Activated CD8-positive, alpha-beta memory T cell treated with anti-CD3 and anti-CD28 coated beads, Interleukin-2, amount 10 ng/mL, durations not matched to agents 7 days and 5 days (primary cell): ENCODE measurements around the gene HDGF. TPM values are rescaled to one million over a fixed set of nuclear protein-coding genes. Genes with fewer than 3 reads are reported as not detected.

Experiments
- ATAC-seq: fragments of 150-1000 bp; cut with Tn5 transposase; one replicate; pipeline ENCODE4 v1.10.0; 2021; ENCODE audit warnings: moderate library complexity
- CTCF ChIA-PET: fragments of 350-600 bp; sonication (Branson Sonifier 250); formaldehyde crosslinking; loops from one replicate; lab custom pipeline; 2021; ENCODE audit warnings: antibody characterized with exemption; lab: Charles Lee
- DNase-seq: peaks from one replicate; pipeline ENCODE4 v3.0.0-alpha.2; 2020
- H3K27ac Mint-ChIP-seq: one replicate; pipeline ENCODE4 v1.8.0; 2021; ENCODE audit warnings: mild to moderate bottlenecking, mixed read lengths
- H3K27me3 Mint-ChIP-seq: one replicate; pipeline ENCODE4 v1.8.0; 2021; ENCODE audit warnings: mixed read lengths
- H3K36me3 Mint-ChIP-seq: one replicate; pipeline ENCODE4 v1.8.0; 2021; ENCODE audit warnings: mild to moderate bottlenecking, mixed read lengths
- H3K4me1 Mint-ChIP-seq: one replicate; pipeline ENCODE4 v1.8.0; 2021; ENCODE audit warnings: mixed read lengths
- H3K4me3 Mint-ChIP-seq: one replicate; pipeline ENCODE4 v1.8.0; 2021; ENCODE audit warnings: mild to moderate bottlenecking, moderate library complexity, mixed read lengths
- H3K9me3 Mint-ChIP-seq: one replicate; pipeline ENCODE4 v1.8.0; 2022; ENCODE audit warnings: low read depth, mixed read lengths
- total RNA-seq, 2 experiments: library from RNA; stranded (reverse); gene quantifications; one replicate each; pipeline ENCODE4 v1.2.3, GENCODE V29; 2021

HDGF gene
- total RNA-seq, 2 experiments from 2014 or later = 258 to 340 TPM

GRCh38 chr1:156742017-156742416 is 9.5 kb downstream of the HDGF start:
- Mint-ChIP-seq H3K27me3 (no peaks in the 10 kb centered on the region), H3K4me3 (peak overlapping the region; percentile 95), H3K4me1 (peaks cover 71% of the 10 kb centered on the region), H3K9me3 (no peaks in the 10 kb centered on the region), H3K27ac (peak overlapping the region; percentile 96), H3K36me3 (peaks cover 38% of the 10 kb centered on the region)
- CTCF ChIA-PET = interaction anchor here (0.8 to 5.6 kb wide), 5 partner anchors 9 to 118 kb away, joined by 3 to 87 read pairs (median 17); partner anchors contain the start of genes HDGF, ISG20L2, METTL25B and NTRK1
- ATAC-seq = no peak
- DNase-seq = no peak

- CTCF ChIA-PET = interaction anchor here (0.8 to 5.6 kb wide), 9 partner anchors 10 to 120 kb away, joined by 3 to 87 read pairs (median 3); partner anchors contain the start of genes HDGF, ISG20L2, METTL25B and NTRK1
- Mint-ChIP-seq H3K27ac (peak overlapping the region; percentile 96), H3K27me3 (no peaks in the 10 kb centered on the region), H3K4me3 (peak overlapping the region; percentile 95), H3K9me3 (no peaks in the 10 kb centered on the region), H3K4me1 (peaks cover 67% of the 10 kb centered on the region), H3K36me3 (peaks cover 36% of the 10 kb centered on the region)
- ATAC-seq (no peak), DNase-seq (no peak)
These were observed 9.9 kb downstream of the HDGF start for GRCh38 chr1:156741481-156741983.

GRCh38 chr1:156740741-156741480 is 10.6 kb downstream of the HDGF start, which contains the start of gene MRPL24:
TSS of gene MRPL24 (minus strand) at chr1:156741088. CDS start at chr1:156738704, 2,384 bp downstream.
- no peaks in the 10 kb centered on the region for H3K27me3 Mint-ChIP-seq
- CTCF ChIA-PET = interaction anchor here (0.7 to 5.6 kb wide), 11 partner anchors 10 to 121 kb away, joined by 3 to 87 read pairs (median 3); partner anchors contain the start of genes HDGF, ISG20L2, METTL25B and NTRK1
- peak; percentile 99 for DNase-seq
- H3K4me1 Mint-ChIP-seq = peaks cover 61% of the 10 kb centered on the region
- ATAC-seq = peak; percentile 91
- no peaks in the 10 kb centered on the region for H3K9me3 Mint-ChIP-seq
- peaks cover 36% of the 10 kb centered on the region for H3K36me3 Mint-ChIP-seq
- H3K27ac Mint-ChIP-seq = peak within 1 kb of the TSS; percentile 96
- H3K4me3 Mint-ChIP-seq = peak within 1 kb of the TSS; percentile 95

- Mint-ChIP-seq H3K27ac (peak overlapping the region; percentile 96), H3K4me3 (peak overlapping the region; percentile 95), H3K4me1 (peaks cover 54% of the 10 kb centered on the region), H3K9me3 (no peaks in the 10 kb centered on the region), H3K27me3 (no peaks in the 10 kb centered on the region), H3K36me3 (peaks cover 33% of the 10 kb centered on the region)
- ATAC-seq (no peak), DNase-seq (no peak)
- CTCF ChIA-PET = interaction anchor here (0.7 to 5.6 kb wide), 8 partner anchors 11 to 120 kb away, joined by 3 to 87 read pairs (median 6); partner anchors contain the start of genes HDGF, ISG20L2, METTL25B and NTRK1
These were observed 11.2 kb downstream of the HDGF start for GRCh38 chr1:156740237-156740740.

- CTCF ChIA-PET = interaction anchor here (1.1 to 5.6 kb wide), 3 partner anchors 12 to 121 kb away, joined by 9 to 37 read pairs (median 17); partner anchors contain the start of genes HDGF and NTRK1
- ATAC-seq = no peak
- peak overlapping the region; percentile 22 for H3K4me3 Mint-ChIP-seq
- H3K27ac Mint-ChIP-seq = peak overlapping the region; percentile 26
- no peaks in the 10 kb centered on the region for H3K9me3 Mint-ChIP-seq
- no peak for DNase-seq
- no peaks in the 10 kb centered on the region for H3K27me3 Mint-ChIP-seq
- H3K4me1 Mint-ChIP-seq = peaks cover 43% of the 10 kb centered on the region
- H3K36me3 Mint-ChIP-seq = peaks cover 31% of the 10 kb centered on the region
These were observed 12.6 kb downstream of the HDGF start for GRCh38 chr1:156738916-156739315.

- Mint-ChIP-seq H3K4me1 (peaks cover 40% of the 10 kb centered on the region), H3K27me3 (no peaks in the 10 kb centered on the region), H3K27ac (peak overlapping the region; percentile 26), H3K4me3 (no peak overlapping the region), H3K36me3 (peaks cover 31% of the 10 kb centered on the region), H3K9me3 (no peaks in the 10 kb centered on the region)
- DNase-seq (no peak), ATAC-seq (no peak)
- CTCF ChIA-PET = interaction anchor here (1.1 to 5.6 kb wide), 3 partner anchors 12 to 122 kb away, joined by 9 to 37 read pairs (median 17); partner anchors contain the start of genes HDGF and NTRK1
These were observed 13.1 kb downstream of the HDGF start for GRCh38 chr1:156738407-156738806.

- H3K4me3 Mint-ChIP-seq = no peak overlapping the region
- H3K27ac Mint-ChIP-seq = no peak overlapping the region
- CTCF ChIA-PET = interaction anchor here (0.9 kb wide), 1 partner anchor 8 kb away, joined by 3 read pairs; no protein-coding TSS in a partner anchor
- H3K36me3 Mint-ChIP-seq = peaks cover 13% of the 10 kb centered on the region
- peaks cover 21% of the 10 kb centered on the region for H3K4me1 Mint-ChIP-seq
- ATAC-seq (no peak), DNase-seq (no peak)
- H3K9me3 Mint-ChIP-seq = no peaks in the 10 kb centered on the region
- H3K27me3 Mint-ChIP-seq = no peaks in the 10 kb centered on the region
These were observed 17.4 kb downstream of the HDGF start for GRCh38 chr1:156733989-156734584.

GRCh38 chr1:156728599-156729462 is 22.6 kb downstream of the HDGF start, which contains the start of gene ISG20L2:
TSS of gene ISG20L2 (minus strand) at chr1:156728766. CDS start at chr1:156727652, 1,114 bp downstream.
- Mint-ChIP-seq H3K4me3 (no peak within 1 kb of the TSS), H3K27ac (no peak within 1 kb of the TSS)

GRCh38 chr1:156727926-156728598 is 23.4 kb downstream of the HDGF start, which contains the start of gene METTL25B:
TSS of gene METTL25B (plus strand) at chr1:156728469. CDS start at chr1:156729105, 636 bp downstream.
- peak; percentile 72 for ATAC-seq
- H3K36me3 Mint-ChIP-seq = peaks cover 17% of the 10 kb centered on the region
- H3K27me3 Mint-ChIP-seq = no peaks in the 10 kb centered on the region
- H3K27ac Mint-ChIP-seq = no peak within 1 kb of the TSS
- DNase-seq = peak; percentile 91
- CTCF ChIA-PET = interaction anchor here (0.7 to 8.0 kb wide), 23 partner anchors 13 to 342 kb away, joined by 3 to 217 read pairs (median 23); partner anchors contain the start of genes CRABP2, HDGF, INSRR and MRPL24
- H3K4me3 Mint-ChIP-seq = no peak within 1 kb of the TSS
- peaks cover 36% of the 10 kb centered on the region for H3K4me1 Mint-ChIP-seq
- H3K9me3 Mint-ChIP-seq = no peaks in the 10 kb centered on the region

More at GRCh38 chr1:156728599-156729462, 22.6 kb downstream of the HDGF start, which contains the start of gene ISG20L2:
- H3K9me3 Mint-ChIP-seq = no peaks in the 10 kb centered on the region
- H3K27me3 Mint-ChIP-seq = no peaks in the 10 kb centered on the region
- CTCF ChIA-PET = interaction anchor here (1.1 to 8.0 kb wide), 14 partner anchors 14 to 162 kb away, joined by 3 to 217 read pairs (median 56); partner anchors contain the start of genes HDGF, INSRR, MRPL24 and NTRK1
- peaks cover 29% of the 10 kb centered on the region for H3K4me1 Mint-ChIP-seq
- DNase-seq = peak; percentile 99
- peaks cover 10% of the 10 kb centered on the region for H3K36me3 Mint-ChIP-seq
- peak; percentile 89 for ATAC-seq

GRCh38 chr1:156727492-156727891 is 24.0 kb downstream of the HDGF start:
- Mint-ChIP-seq H3K4me3 (no peak overlapping the region), H3K9me3 (no peaks in the 10 kb centered on the region), H3K36me3 (peaks cover 22% of the 10 kb centered on the region), H3K27ac (no peak overlapping the region), H3K27me3 (no peaks in the 10 kb centered on the region), H3K4me1 (peaks cover 41% of the 10 kb centered on the region)
- CTCF ChIA-PET = interaction anchor here (0.7 to 8.0 kb wide), 30 partner anchors 9 to 341 kb away, joined by 3 to 217 read pairs (median 20); partner anchors contain the start of genes CRABP2, HDGF, INSRR and MRPL24
- ATAC-seq (no peak), DNase-seq (no peak)

- Mint-ChIP-seq H3K27ac (no peak overlapping the region), H3K4me1 (peaks cover 44% of the 10 kb centered on the region), H3K27me3 (no peaks in the 10 kb centered on the region), H3K36me3 (peaks cover 24% of the 10 kb centered on the region), H3K4me3 (no peak overlapping the region), H3K9me3 (no peaks in the 10 kb centered on the region)
- CTCF ChIA-PET = interaction anchor here (0.8 to 8.0 kb wide), 69 partner anchors 10 to 341 kb away, joined by 3 to 217 read pairs (median 8); partner anchors contain the start of genes BCAN, CRABP2, HDGF and INSRR
- DNase-seq (peak; percentile 78), ATAC-seq (no peak)
These were observed 24.8 kb downstream of the HDGF start for GRCh38 chr1:156726549-156727226.
